ENCODE data around the gene DMXL1.
"Not testable (repeated sequence)": the region's sequence is repeated elsewhere in the genome, so short reads cannot be mapped to it uniquely, and the experiment has no call there.

DMXL1 gene

DNA sequence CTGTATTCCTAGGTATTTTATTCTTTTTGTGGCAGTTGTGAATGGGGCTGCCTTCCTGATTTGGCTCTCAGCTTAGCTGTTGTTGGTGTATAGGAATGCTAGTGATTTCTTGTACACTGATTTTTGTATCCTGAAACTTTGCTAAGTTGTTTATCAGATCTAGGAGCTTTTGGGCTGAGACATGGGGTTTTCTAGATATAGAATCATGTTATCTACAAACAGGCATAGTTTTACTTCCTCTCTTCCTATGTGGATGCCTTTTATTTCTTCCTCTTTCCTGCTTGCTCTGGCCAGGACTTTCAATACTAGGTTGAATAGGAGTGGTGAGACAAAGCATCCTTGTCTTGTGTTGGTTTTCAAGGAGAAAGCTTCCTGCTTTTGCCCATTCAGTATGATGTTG, 129.9 kb downstream of the DMXL1 start:
- no peak for DNase-seq (ENCODE audit: extremely low read depth in 1 of 2, low read depth in 1 of 2)

DNA sequence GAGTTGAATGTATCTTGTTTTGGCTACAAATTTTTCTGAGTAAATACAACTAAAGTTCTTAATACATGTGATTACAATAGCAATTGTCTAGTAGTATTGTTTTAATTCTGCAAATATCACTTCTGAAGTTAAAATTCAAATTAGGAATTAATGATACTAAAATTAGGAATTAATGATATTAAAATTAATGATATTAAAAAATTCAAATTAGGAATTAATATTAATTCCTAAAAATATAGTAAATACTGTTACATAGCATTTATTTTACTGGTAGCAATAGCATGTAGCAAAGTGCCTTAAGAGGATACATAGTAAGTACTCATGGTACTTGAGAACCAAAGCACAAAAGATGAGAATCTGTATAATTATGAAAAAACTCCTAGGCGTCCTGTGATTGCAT, 136.2 kb downstream of the DMXL1 start:
- DNase-seq (ENCODE audit: extremely low read depth in 1 of 2, low read depth in 1 of 2) = no peak

DNA sequence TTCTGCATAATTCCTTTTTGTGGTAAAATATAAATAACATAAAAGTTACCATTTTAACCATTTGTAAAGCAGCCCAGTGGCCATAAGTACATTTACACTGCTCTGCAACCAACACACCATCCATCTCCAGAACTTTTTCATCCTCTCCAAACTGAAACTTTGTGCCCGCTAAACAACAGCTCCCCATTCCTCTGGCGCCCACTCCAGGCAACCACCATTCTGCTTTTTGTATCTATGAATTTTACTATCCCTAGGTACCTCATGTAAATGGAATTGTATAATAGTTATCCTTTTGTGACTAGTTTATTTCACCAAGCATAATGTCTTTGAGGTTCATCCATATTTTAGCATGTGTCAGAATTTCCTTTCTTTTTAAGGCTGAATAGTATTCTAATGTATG, 141.1 kb downstream of the DMXL1 start:
- DNase-seq (ENCODE audit: extremely low read depth in 1 of 2, low read depth in 1 of 2) = no peak

DNA sequence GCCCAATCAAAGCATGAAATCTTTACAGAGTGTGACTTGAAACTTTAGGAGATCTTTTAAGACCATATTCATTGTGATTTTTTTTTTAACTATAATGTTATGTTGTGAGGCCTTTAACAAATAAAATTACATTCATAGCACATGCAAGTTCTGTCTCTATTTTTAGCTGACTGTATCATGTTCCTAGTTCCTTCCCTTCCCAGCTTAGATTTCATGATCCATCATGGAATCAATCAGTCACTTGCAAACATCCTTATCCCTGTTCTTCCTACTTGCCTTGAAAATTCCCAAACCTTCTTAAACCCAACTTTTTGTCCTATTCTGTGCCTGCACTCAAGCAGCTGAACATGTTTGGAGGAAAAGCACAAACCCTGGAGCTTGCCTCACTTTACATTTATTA, 141.8 kb downstream of the DMXL1 start:
- no peak for DNase-seq (ENCODE audit: extremely low read depth in 1 of 2, low read depth in 1 of 2)

DNA sequence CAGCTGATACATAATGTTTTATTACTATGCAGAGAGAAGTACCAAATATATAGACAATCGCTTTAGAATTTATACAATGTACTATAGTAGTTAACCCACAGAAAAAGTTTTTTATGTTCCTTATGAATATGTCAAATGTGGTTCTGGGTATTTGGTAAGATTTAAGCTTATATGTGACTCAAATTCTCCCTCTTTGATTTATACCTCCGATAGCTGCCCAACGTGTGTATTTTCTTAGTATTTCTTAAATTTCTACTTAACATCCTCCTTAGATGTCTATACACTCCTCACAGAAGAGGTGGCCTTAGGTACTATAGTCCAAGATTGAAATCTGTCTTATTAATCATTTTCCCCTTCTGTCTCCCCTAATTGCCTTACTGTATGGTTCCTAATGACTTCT, 146.3 kb downstream of the DMXL1 start:
- no peak for DNase-seq (ENCODE audit: extremely low read depth in 1 of 2, low read depth in 1 of 2)

DNA sequence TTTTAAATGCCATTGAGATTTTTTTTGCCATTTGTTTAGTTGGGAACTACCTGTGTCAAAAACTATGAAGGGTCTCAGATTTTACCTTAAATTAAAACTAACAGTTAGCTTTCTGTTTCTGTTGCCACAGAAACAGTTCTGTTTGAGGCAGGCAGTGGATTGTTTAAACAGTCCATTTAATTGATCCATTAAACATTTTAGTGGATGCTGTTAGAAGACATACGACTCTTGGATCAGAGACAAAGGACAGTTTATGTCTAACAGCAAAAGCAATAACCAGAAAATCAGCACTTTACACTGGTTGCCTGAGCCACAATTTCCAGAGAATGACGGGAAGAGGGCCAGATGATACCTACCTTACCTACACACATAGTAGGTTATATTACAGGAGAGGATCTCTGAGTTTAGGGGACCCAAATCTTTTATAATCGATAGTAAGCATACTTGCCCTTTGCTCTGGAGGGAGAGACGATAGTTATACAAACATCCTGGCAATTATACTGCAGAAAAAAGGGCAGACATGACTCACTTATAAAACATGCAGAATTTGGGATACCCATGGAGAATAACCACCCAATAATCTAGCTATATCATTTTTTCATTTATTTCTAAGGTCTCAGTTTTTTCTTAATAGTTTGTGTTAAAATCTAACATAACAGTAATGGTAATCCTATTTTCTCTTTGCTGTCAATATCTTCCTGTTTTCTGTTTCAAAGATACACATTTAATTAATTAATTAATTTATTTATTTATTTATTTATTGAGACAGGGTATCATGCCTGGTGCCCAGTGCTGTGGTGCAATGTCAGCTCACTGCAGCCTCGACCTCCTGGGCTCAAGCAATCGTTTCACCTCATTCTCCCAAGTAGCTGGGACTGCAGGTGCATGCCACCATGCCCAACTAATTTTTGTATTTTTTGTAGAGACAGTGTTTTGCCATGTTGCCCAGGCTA, 148.2 kb downstream of the DMXL1 start:
- DNase-seq (ENCODE audit: extremely low read depth in 1 of 2, low read depth in 1 of 2) = no peak

DNA sequence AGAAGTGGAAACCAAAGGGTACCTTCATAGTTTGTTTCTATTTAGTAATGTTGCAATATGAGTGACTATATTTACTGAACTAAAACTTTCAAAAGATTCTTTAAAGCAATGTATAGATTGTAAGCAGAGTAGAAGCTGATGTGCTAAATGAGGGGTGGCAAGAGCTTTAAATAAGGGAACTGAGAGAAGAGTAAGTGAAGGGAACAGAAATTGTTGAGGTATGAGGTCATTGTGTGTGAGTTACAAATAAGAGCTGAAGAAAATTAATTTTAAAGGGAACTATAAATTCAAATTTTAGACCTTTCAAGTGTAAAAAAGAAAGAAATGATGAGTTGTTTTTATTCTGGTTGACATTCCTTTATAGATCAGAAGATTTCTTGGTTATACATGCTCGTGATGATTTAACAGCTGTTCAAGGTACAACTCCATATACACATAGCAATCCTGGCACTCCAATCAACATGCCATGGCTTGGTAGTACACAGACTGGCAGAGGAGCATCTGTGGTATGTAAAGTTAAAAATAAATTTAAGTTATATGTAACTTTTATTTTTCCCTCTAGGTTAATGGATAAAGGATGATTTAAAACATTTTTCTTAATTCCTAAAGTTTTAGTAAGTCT, 149.8 kb downstream of the DMXL1 start:
- DNase-seq (ENCODE audit: extremely low read depth in 1 of 2, low read depth in 1 of 2) = no peak

DNA sequence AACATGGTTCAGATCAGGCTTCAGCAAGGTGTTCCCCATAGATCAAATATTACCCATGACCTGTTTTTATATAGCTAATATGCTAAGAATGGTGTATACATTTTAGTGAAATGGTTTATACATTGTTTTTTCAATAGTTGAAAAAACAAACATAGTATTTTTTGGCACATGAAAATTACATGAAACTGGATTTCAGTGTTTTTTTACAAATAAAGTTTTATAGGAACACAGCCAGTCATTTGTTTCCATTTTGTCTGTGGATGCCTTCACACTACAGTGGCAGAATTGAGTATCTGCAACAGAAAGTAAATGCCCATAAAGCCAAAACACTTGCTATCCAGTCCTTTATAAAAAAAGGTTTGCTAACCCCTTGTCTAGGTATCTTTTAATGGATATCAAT, 150.4 kb downstream of the DMXL1 start:
- DNase-seq (ENCODE audit: extremely low read depth in 1 of 2, low read depth in 1 of 2) = no peak

DNA sequence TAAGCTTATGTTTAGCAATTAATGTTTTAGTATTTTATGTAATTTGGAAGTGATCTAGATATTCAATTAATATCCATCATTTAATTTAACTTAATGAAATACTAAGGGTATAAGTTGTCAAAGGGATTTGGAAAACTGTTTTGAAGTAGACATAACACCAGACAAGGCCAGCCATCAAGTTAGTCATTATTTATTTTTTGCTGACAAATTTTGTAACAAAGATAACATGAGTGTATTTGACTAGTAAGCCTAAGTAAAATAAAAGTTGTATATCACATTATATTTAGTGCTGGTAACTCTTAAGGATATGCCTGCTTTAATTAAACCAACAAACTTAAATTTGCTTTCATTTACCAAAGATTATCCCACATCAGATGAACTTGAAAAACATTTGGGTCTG, 159.1 kb downstream of the DMXL1 start:
- DNase-seq (ENCODE audit: extremely low read depth in 1 of 2, low read depth in 1 of 2) = no peak

DNA sequence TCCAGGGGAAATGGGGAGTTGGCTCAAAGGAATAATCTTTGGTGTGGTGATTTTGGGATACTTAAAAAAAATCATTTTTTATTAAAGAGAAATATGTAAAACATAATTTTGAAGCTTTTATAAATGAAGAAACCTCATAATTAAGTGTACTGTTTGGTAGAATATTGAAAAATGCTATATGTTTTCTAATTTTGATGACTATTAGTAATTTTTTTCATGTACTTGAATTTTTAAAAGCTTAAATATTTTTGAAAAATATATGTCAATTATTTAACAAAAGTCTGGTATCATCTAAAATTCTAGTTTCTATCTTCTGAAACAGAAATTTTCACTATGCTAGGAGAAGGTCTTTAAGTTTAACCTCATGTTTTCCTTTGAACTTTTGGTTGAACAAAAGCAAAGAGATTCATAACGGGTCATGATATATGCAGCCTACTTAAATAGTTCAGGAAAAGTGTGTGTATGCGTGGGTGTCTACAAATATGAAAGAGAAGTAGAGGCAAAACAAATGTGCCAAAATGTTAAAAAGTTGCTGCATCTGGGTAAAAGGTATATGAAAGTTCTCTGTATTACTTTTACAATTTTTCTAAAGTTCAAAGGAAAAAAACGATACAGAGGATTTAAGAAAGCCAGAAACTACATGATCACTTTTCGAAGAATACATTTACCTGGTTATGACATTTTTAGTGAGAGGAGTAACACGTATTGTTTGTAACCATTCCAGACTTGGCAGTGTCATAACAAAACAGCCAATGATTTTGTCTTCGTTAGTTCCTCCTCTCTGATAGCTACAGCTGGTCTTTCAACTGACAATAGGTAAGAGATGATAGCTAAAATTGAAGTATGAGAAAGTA, 167.6 kb downstream of the DMXL1 start:
- DNase-seq (ENCODE audit: extremely low read depth in 1 of 2, low read depth in 1 of 2) = no peak

DNA sequence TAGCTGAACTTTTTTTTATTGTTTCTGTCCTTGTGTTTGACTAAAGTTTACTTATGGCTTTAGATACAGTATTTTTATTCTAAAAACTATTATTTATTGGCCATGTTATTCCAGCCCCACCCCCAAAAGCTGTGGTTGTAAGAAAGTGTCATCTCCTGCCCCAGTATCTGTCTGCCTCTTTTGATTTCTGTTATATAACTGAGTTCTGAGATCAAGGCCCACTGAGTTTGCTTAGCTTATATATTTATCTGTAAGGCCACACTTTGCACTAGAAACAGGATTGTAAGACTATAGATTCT, 168.2 kb downstream of the DMXL1 start:
- DNase-seq (ENCODE audit: extremely low read depth in 1 of 2, low read depth in 1 of 2) = no peak

DNA sequence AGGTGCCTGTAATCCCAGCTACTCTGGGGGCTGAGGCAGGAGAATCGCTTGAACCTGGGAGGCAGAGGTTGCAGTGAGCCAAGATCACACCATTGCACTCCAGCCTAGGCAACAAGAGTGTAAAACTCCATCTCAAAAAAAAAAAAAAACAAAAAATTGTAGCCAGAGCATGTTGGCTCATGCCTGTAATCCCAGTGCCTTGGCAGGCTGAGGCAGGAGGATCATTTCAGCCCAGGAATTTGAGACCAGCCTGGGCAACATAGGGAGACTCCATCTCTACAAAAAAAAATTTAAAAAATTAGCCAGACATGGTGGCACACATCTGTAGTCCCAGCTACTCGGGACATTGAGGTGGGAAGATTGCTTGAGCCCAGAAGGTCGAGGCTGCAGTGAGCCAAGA, 168.9 kb downstream of the DMXL1 start:
- DNase-seq (ENCODE audit: extremely low read depth in 1 of 2, low read depth in 1 of 2) = not testable (repeated sequence)

DNA sequence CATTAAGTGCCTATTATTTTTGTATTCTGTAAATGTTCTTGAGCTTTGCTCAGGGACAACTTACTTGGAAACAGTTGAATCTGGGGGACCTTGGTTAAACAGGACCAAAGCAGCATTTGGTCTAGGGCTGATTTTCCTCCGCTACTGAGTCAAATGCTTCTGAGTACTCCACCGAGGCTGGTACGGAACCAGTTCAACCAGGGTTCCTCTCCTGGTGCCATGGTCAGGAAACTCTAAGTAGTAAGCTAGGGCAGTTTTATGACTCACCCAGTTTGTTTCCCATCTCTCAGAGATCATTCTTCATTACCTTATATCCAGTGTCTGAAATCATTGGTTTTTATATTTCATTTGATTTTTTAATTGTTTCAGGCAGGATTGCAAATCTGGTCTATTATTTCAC, 173.0 kb downstream of the DMXL1 start:
- no peak for DNase-seq (ENCODE audit: extremely low read depth in 1 of 2, low read depth in 1 of 2)

DNA sequence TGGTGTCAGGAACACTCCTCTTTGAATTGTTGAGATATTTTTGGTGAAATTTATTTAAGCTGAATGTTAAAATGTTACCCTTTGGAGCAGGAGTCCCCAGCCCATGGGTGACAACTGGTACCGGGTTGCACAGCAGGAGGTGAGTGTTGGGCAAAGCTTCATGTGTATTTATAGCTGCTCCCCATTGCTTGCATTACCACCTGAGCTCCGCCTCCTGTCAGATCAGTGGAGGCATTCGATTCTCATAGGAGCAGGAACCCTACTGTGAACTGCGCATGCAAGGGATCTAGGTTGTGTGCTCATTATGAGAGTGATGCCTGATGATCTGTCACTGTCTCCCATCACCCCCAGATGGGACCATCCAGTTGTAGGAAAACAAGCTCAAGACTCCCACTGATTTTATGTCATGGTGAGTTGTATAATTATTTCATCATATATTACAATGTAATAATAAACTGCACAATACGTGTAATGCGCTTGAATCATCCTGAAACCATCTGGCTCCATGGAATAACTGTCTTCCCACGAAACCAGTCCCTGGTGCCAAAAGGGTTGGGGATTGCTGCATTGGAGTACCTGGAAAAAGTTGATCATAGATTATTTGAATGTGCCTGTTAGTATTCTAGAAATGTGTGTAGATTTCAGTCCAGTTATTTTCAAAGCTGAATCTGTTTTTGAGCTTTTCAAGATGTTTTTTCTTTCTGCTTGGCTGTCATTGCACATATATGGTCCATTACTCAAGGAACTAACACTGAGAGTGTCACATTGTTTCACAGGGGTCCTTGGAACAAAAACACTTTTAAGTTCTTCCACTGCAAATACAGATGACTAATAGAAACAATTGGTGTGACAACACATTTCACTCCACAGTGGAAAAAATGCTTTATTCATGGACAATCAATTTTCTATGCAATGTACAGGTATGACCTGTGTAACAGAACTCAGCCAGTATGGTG, 180.3 kb downstream of the DMXL1 start:
- DNase-seq (ENCODE audit: extremely low read depth in 1 of 2, low read depth in 1 of 2) = no peak

DNA sequence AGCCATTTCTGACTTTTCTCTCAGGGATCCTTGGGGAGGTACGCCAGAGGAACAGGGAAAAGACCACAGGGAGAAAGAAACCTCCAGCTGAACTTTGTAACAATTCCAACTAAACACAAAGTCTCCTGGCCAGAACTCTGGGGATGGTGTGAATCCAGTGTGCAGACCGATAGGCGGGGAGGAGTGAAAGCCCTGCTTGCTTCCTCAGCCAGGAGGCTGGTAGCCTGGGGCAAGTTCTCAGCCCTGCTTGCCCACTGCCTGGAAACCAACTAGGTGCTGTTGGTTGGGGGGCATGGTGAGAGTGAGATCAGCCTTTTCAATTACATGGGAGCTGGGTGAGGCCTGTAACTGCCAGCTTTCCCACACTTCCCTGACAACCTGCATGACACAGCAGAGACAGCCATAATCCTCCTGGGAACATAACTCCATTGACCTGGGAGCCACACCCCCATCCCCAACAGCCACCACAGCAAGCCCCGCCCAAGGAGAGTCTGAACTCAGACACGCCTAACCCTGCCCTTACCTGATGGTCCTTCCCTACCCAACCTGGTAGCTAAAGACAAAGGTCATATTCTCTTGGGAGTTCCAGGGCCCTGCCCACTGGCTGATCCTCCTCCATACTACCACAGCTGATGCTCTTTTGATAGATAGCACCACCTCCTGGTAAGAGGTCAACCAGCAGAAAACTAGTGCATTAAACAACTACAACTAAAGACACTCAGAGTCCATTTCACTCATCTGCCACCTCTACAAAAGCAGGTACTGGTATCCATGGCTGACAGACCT, 184.9 kb downstream of the DMXL1 start:
- DNase-seq (ENCODE audit: extremely low read depth in 1 of 2, low read depth in 1 of 2) = no peak

DNA sequence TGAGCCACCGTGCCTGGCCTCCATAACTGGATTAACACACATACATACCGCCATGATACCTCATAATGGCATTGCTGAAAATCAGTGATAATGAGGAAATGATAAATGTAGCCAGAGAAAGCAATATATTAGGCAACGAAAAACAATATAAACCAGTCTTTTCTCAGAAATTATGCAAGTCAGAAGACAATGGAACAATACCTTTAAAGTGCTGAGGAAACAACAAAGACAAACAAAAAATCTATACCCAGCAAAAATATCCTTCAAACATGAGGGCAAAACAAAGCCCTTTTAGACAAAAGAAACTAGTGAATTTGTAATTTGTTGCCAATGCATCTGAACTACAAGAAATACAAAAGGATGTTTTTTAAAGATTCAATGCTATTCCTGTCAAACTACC, 186.7 kb downstream of the DMXL1 start:
- DNase-seq (ENCODE audit: extremely low read depth in 1 of 2, low read depth in 1 of 2) = no peak

DNA sequence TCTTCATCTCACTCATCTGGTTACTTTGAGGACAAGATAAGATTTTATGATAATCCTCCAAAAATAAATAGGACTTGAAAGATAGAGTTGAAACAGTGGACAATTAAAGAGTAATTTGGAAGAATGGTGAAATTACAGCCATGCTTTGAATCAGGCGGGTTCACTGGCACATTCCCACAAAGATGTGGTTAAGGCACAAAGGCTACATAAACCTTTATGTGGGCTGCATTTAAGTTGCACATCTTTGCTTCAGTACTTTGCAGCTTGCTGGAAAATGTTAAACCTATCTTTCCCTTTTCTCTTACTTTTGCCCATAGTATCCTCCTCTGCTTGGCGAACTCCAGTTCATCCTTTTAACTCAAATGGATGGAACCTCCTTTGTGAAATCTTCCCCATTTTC, 192.8 kb downstream of the DMXL1 start:
- no peak for DNase-seq (ENCODE audit: extremely low read depth in 1 of 2, low read depth in 1 of 2)

DNA sequence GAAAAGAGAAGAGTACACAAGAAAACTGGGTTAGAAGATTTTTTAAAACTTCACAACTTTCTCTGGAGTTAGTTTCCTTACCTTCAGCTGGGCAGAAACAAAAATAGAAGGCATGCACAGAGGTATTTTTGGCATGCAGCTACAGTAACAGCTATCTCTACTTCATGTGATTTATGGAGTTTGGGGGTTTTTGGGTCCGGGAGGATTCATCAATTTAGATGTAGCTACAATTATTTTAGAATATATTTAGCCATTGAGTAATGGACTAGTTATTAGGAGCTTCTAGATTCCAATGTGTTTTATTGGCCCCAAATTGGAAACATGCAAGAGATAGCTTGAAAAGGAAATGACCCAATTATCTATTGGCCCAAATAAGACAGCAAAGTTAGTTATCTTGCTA, 193.3 kb downstream of the DMXL1 start:
- no peak for DNase-seq (ENCODE audit: extremely low read depth in 1 of 2, low read depth in 1 of 2)

DNA sequence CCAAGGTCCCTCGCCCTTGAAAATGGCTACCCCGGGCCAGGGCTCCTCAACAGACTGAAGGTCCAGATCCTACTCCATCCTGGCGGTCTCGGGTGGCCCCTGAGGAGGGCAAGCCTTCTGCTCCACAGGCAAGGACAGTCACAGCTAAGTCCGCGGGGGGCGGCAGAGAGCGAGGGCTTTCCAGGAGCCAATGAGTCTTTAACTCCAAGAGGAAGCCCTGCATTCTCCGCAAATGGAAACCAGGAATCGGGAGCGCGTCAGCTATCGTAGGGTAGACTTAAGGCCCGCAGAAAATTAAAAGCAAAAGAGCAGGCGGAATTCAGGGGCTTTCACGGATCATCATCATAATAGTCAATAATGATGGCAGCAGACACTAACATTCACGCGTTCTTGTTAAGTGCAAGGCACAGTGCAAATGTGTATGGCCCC, 197.1 kb downstream of the DMXL1 start:
- peak; percentile 35 to 71 for DNase-seq (ENCODE audit: extremely low read depth in 1 of 2, low read depth in 1 of 2)
